Gastroesophageal sphincter (tissue), 4 donors: ENCODE results near the gene ADD1. TPM values are rescaled to one million over a fixed set of nuclear protein-coding genes. Genes with fewer than 3 reads are reported as not detected.

Experiments used
- ATAC-seq: fragments of 150-250 bp; one replicate; pipeline ENCODE4 v1.9.1; 2016; ENCODE audit warnings: mild to moderate bottlenecking, moderate library complexity
- H3K27ac ChIP-seq, 4 donors: fragments of 200-600 bp; sonication (generic) in 3 of 4; 1 replicate in 3 of 4; 2 replicates in 1 of 4; pipeline ENCODE4 v1.5.1; 2016 to 2019
- H3K27me3 ChIP-seq: fragments of 200-600 bp; sonication (generic); one replicate; pipeline ENCODE4 v1.5.1; 2019
- H3K36me3 ChIP-seq, 2 donors: fragments of 200-600 bp; sonication (generic); one replicate each; pipeline ENCODE4 v1.5.1; 2019; ENCODE audit warnings: control low read depth in 1 of 2
- H3K4me1 ChIP-seq, 3 donors: fragments of 200-600 bp; sonication (generic); 1 replicate in 2 of 3; 2 replicates in 1 of 3; pipeline ENCODE4 v1.5.1; 2016 to 2019; ENCODE audit warnings: control low read depth in 2 of 3
- H3K4me3 ChIP-seq, 2 donors: fragments of 200-600 bp; sonication (generic); one replicate each; pipeline ENCODE4 v1.5.1; 2019; ENCODE audit warnings: mild to moderate bottlenecking in 1 of 2, moderate library complexity in 1 of 2
- H3K9me3 ChIP-seq, 3 donors: fragments of 200-600 bp; sonication (generic); one replicate each; pipeline ENCODE4 v1.5.1; 2017 to 2019; ENCODE audit warnings: control low read depth in 2 of 3
- CTCF ChIP-seq, 4 experiments: fragments of 200-600 bp in 2 of 4; fragments of 450-650 bp in 2 of 4; sonication (generic) in 1 of 4; IDR thresholded peaks; one replicate each; pipeline ENCODE4 v1.5.1; 2017 to 2019; ENCODE audit warnings: antibody characterized with exemption in 4 of 4, mild to moderate bottlenecking in 2 of 4, moderate library complexity in 2 of 4
- EP300 ChIP-seq: sonication (generic); formaldehyde crosslinking; IDR thresholded peaks from one replicate; pipeline ENCODE4 v1.6.1; 2017; ENCODE audit warnings: antibody characterized with exemption, mild to moderate bottlenecking
- POLR2A ChIP-seq, 2 donors: fragments of 450-650 bp; IDR thresholded peaks; one replicate each; pipeline ENCODE4 v1.6.1; 2017; ENCODE audit warnings: antibody characterized with exemption in 2 of 2, mild to moderate bottlenecking in 2 of 2, moderate library complexity in 1 of 2
- POLR2AphosphoS5 ChIP-seq: sonication (generic); formaldehyde crosslinking; IDR thresholded peaks from one replicate; pipeline ENCODE4 v1.6.1; 2017; ENCODE audit warnings: antibody characterized with exemption
- WGBS, 2 donors: methylation state at CpG; one replicate each; pipeline ENCODE4 v1.1.5; 2018; ENCODE audit warnings: low coverage in 1 of 2; 5-methylcytosine and 5-hydroxymethylcytosine counted together
- total RNA-seq, 4 donors: library from RNA; depleted of rRNA; stranded (reverse); fragments of >200 nt; gene quantifications; one replicate each; pipeline ENCODE4 v1.1.0, GENCODE V29; 2016

Gene ADD1
- total RNA-seq, 4 donors from 2014 or later = 230 to 384 (median 297) TPM

GRCh38 chr4:2941138-2942036 is 97.7 kb downstream of the ADD1 start:
- Histone ChIP-seq H3K4me1 (peaks cover 0 to 11% (median 0%) of the 10 kb centered on the region in 3 donors), H3K27me3 (no peaks in the 10 kb centered on the region), H3K9me3 (no peaks in the 10 kb centered on the region), H3K36me3 (peaks cover 0 to 97% of the 10 kb centered on the region in 2 donors), H3K4me3 (no peak overlapping the region), H3K27ac (no peak overlapping the region)
- no peak for ATAC-seq
- peak; percentile 0 for TF ChIP-seq POLR2AphosphoS5
- TF ChIP-seq EP300 = no peak
- WGBS, 2 donors = 74% methylated on average over 10 of the region's 24 CpGs; no CpG with 5 or more reads in 1 of the 2 donors

GRCh38 chr4:2942037-2942531 is 98.4 kb downstream of the ADD1 start:
- H3K4me3 ChIP-seq = no peak overlapping the region
- no peaks in the 10 kb centered on the region for H3K27me3 ChIP-seq
- 65 to 83% methylated on average over 5 to 13 of the region's 21 CpGs for WGBS, 2 donors
- peaks cover 0 to 4% (median 0%) of the 10 kb centered on the region in 3 donors for H3K4me1 ChIP-seq
- ATAC-seq = no peak
- H3K9me3 ChIP-seq = no peaks in the 10 kb centered on the region
- H3K27ac ChIP-seq = no peak overlapping the region
- H3K36me3 ChIP-seq = peaks cover 0 to 100% of the 10 kb centered on the region in 2 donors
- TF ChIP-seq EP300 (no peak), POLR2A (IDR thresholded peaks at IDR 0.05) (no peak), POLR2AphosphoS5 (no peak), CTCF (IDR thresholded peaks at IDR 0.05) (no peak)

DNA sequence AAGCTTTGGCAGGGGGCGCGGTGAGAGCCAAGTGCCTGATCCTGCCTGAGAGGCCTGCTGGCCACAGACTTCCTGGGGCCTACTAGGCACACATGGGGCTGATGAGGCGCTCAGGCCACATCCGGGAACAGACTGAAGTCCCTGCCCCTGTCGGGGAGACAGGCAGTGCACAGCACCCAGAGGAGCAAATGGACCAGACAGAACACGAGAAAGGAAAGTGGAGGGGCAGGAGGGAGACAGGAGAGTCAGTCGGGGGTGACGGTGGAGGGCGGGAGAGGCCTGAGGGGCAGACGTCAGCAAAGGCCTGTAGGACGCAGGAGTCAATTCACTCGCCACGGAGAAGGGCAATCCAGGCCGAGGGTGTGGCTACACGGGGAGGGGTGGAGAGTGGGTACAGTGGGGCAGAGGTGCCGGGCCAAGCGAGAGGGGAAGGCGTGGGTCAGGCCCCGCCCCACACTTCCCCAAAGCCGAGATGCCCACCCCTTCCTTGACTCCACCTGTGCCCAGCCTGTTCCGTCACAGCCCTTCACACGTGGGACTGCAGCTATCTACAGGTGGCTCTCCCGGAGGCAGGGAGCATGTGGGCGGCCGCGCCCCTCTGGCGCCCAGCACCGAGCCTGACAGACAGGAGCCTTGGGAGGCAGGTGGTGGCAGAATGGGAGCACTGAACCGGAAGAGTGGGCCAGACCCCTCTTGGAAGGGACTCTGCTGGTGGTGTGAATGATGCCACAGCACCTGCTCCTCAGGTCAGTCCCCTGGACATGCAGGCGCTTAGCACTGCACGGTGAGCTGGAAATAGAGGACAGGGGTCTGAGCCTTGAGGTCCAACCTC is 99.1 kb downstream of the ADD1 start:
- no peak for ATAC-seq
- WGBS, 2 donors = 77% methylated on average over 11 of the region's 31 CpGs; no CpG with 5 or more reads in 1 of the 2 donors
- no peaks in the 10 kb centered on the region for H3K27me3 ChIP-seq
- no peaks in the 10 kb centered on the region for H3K9me3 ChIP-seq
- peaks cover 0 to 100% of the 10 kb centered on the region in 2 donors for H3K36me3 ChIP-seq
- H3K4me3 ChIP-seq = no peak overlapping the region
- no peak for TF ChIP-seq POLR2A (IDR thresholded peaks at IDR 0.05)
- TF ChIP-seq CTCF (IDR thresholded peaks at IDR 0.05) = no peak
- TF ChIP-seq POLR2AphosphoS5 = no peak
- TF ChIP-seq EP300 = no peak
- no peaks in the 10 kb centered on the region for H3K4me1 ChIP-seq
- H3K27ac ChIP-seq = peak overlapping the region in 1 of 4 donors; percentile 31

DNA sequence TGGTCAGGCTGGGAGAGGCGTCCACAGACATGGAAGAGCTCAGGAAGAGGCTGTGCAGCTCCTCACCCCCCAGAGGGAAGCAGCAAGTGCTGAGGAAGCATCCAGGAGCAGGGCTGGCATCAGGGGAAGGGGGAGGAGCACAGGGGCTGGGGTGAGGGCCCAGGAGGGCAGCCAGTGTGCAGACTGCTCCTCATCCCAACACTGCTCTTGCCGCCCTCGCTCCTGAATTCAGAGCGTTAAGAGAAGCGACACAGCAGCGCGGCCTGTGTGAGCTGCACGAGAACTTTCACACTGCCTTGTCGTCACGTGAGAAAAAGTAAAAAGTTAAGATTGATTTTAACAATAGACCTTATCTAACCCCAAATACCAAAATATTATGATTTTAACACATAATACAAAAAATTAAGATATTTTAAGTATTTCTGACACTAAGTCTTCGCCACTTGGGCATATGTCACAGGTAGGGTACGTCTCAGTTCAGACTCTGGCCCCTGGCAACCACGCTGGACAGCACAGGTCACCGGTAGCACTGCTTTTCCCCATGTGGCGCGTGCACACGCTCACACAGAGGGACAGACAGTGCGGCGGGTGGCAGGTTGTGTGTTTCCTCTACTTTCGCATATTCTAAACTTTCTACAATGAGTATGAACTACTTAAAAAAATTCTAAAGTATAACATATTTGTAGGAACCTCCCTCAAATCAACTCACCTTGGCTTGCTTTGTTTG is 99.9 kb downstream of the ADD1 start:
- Histone ChIP-seq H3K27me3 (no peaks in the 10 kb centered on the region), H3K27ac (peak overlapping the region in 1 of 4 donors; percentile 31), H3K9me3 (no peaks in the 10 kb centered on the region), H3K36me3 (peaks cover 0 to 100% of the 10 kb centered on the region in 2 donors), H3K4me3 (no peak overlapping the region), H3K4me1 (no peaks in the 10 kb centered on the region)
- ATAC-seq = no peak
- TF ChIP-seq EP300 = no peak
- no peak for TF ChIP-seq CTCF (IDR thresholded peaks at IDR 0.05)
- TF ChIP-seq POLR2AphosphoS5 = no peak
- no peak for TF ChIP-seq POLR2A (IDR thresholded peaks at IDR 0.05)
- 92 to 96% methylated on average over 11 to 18 of the region's 20 CpGs for WGBS, 2 donors
